ACHN (cell line): ENCODE data around the gene GJB4.

Source experiments
- DNase-seq: peaks from one replicate; pipeline ENCODE4 v3.0.0-alpha.2; 2015
- in situ Hi-C: cut with HindIII; loops from 2 replicates; pipeline ENCODE4 v1.10.0; 2017; ENCODE audit warnings: low sequenced_read_pairs, low pct_ligation_motif_present, low pct_unique_long_range_greater_than_20kb

GJB4 gene

DNA sequence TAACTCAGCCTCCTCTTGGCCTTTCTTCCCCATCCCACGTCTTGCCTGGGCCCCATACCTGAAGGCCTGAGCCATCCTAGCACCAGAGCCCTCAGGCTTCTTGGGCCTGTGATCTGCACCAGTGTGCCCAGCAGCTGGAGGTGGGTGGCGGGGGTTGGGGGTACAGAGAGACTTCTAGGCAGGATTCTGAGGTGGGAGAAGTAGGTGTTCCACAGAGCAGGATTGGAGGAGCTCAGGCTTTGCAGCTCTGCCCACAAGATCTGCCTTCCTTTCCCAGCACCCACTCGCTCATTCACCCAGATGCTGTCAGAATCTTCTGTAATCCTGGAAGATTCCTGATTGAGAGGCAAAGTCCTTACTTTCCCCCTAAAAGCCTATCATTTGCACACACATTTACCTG lies 14.7 kb upstream of the GJB4 start:
- in situ Hi-C loops, result no loop called here

DNA sequence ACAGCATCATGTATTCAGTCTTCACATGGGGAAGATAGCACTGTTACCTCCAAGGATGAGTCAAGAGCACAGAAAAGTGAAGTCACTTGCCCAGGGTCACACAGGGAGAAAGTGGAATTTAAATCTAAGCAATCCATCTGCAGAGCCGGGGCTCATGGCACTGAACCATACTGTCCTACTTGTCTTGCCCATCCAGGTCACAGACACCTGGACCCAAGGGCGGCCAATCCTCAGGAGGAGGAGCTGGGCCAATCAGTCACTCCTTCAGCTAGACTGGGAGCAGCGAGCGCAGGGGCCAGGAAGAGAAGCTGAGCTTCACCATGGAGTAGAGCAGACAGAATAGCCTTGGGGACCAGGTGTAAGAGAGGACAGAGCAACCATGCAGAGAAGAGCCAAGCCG lies 13.9 kb upstream of the GJB4 start:
- no peak for DNase-seq
- in situ Hi-C loops, result no loop called here

More for the DNA sequence above, 14.7 kb upstream of the GJB4 start:
- no peak for DNase-seq

DNA sequence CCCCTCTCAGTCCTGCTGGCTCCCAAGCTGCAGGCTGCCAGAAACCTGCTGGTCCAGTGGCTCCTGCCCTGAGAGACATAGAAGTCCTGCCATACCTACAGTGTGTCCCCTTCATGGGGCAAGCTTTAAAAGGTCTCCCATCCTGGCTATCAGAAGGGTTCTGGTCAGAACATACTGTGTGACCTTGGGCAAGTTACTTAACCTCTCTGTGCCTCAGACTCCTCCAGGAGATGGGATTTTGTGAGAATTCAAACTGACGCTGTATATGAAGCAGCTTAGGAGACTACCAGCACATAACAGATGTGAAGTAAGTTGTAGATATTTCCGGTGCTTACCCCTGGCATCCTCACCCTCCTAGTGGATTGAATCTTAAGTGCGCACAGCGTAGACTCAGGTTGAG lies 13.4 kb upstream of the GJB4 start:
- in situ Hi-C loops, result no loop called here

DNA sequence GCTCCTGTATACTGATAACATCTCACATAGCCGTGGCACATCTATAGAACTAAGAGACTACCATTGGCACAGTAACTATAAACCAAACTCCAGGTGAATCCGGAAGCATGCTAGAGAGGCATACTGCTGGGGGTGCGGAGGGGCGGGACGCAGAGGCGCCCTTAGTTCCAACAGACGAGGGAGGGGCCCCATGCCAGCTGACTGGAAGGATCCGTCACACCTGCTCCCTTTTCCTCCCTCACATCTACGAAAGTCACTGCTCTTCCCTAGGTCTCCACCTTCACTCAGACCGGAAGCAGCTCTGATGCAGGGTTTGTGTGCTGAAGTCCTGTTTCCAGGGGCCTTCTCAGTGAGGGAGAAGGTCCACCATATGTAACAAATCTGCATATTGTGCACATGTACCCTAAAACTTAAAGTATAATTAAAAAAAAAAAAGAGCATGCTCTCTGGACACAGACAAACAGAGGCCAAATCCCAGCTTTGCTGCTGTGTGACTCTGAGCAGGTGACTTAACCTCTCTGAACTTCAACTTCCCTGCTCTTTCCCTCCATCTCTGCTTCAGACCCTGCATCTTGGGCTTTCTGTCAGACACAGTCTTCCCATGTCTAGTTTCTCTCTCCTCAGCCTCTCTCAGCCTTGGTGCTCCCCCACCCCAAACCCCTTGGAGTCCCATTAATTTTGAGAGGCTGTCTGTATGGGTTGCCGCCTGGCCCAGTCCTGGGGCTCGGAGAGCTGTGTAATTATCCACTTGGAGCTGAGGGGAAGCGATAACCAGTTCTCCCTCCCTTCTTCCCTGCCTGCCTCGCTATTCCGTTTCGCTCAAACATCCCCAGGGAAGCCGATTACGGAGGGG lies 12.5 kb upstream of the GJB4 start:
- DNase-seq, result no peak
- in situ Hi-C loops, result no loop called here

More for the DNA sequence above, 13.4 kb upstream of the GJB4 start:
- no peak for DNase-seq

DNA sequence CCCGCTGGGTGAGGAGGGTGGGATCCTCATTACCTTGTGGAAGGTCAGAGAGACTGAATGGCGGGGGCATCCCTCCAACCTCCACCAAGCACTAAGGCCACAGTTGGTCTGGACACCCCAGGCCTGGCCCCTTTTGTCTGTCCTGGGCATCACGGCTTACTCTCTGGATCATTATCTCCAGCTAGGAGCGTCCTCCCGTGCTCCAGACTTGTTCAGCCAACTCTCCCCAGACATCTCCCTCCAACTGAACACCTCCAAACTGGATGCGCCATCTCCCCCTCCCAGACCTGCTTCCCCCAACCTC lies 11.9 kb upstream of the GJB4 start:
- in situ Hi-C loops, result no loop called here
- DNase-seq, result no peak

DNA sequence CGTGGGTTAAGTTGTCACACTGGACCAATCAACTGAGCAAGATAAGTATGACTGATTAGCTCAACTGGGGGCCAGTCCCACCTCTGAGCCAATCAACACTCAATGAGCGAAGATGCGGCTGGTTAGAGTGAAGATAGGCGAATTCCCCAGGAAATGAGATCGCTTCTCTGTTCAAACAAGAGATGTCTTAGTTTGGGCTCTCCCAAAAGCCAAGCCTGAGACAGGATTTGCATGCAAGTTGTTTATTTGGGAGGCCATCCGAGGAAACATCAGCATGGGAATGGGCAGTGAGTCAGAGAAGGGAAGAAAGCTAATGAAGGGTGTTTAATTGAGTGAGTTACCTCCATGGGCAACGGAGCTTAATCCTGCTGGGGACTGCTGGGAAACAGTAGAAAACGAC lies 9.5 kb upstream of the GJB4 start:
- no peak for DNase-seq
- in situ Hi-C loops, result no loop called here

DNA sequence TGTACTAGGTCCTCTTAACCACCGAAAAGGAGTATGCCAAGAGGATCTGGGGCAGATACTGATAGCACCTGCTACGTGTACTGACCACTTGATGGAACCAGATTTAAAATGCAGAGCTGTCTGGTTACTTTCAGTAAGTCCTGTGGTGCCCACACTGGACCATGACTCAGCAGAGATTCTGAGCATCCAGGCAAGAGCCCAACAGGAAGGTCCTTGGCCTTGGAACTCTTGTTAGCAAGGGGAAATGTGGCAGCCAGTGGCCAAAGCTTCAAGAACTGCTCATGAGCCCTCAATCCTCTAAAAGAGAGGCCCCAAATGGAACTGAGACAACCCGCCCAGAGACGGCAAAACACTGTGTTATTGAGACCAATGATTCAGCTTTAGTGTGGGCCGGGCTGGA lies 8.9 kb upstream of the GJB4 start:
- in situ Hi-C loops, result no loop called here
- no peak for DNase-seq

DNA sequence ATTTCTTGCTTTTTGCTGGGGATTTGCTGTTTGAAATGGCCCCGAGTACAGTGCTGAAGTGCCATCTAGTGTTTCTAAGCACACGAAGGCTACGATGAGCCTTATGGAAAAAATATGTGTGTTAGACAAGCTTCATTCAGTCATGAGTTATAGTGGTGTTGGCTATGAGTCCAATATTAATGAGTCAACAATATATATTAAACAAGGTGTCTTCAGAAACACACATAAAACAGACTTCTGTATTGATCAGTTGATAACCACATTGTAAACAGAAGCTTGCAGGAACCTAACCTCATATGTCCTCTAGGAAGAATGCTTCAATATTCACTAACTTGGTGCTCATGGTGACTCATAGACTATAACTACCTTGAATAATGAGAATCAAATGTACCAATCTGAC lies 6.4 kb upstream of the GJB4 start:
- in situ Hi-C loops, result no loop called here
- no peak for DNase-seq

DNA sequence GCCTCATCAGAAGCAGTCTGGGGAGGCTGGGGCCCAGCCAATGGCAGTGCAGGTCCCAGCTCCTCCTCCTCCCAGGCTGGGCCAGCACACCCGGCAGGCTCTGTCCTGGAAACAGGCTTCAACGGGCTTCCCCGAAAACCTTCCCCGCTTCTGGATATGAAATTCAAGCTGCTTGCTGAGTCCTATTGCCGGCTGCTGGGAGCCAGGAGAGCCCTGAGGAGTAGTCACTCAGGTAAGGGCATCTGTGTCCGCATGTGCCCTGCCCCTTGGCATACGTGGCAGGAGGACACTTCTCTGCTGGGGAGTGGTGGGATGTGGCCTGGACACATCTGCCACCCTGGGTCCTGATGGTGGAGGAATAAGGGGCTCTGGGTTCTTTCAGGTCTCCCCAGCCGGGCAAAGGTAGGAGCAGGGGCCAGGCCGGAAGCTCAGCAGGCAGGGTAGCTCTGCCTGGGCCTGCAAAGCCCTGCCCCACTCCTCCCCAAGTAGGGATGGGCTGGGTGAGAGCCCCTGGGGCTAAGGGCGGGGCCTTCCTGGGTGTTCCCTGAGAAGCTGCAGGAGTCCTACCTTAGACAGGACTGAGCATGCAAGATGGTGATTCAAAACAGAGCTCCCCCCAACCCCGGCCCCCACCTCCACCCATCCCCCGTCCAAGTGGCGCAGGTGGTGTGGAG lies 4.4 kb upstream of the GJB4 start, which contains the start of gene GJB5:
GJB5 (plus strand) TSS at position 84 of the 674 bp plus-strand sequence. CDS start 2,284 bp downstream, outside the sequence.
- no peak for DNase-seq
- in situ Hi-C loops, result no loop called here

DNA sequence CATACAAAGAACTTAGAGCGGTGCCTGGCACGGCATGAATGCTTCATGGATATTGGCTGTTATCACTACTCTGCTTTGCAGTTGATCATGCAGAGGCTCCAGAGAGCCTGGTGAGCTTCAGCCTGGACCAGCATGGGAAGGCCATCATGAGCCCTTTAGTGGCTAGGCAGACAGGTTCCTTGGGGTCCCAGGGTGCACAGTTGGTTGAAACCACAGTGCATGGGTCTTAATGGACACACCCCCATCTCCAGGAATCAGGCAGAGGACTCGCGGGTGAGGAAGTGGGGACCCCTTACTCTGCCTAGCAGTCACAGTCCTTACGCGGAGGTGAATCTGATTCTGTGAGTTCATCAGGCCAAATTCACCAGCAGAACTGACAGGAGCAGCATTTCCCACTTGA lies 3.6 kb upstream of the GJB4 start:
- no peak for DNase-seq

DNA sequence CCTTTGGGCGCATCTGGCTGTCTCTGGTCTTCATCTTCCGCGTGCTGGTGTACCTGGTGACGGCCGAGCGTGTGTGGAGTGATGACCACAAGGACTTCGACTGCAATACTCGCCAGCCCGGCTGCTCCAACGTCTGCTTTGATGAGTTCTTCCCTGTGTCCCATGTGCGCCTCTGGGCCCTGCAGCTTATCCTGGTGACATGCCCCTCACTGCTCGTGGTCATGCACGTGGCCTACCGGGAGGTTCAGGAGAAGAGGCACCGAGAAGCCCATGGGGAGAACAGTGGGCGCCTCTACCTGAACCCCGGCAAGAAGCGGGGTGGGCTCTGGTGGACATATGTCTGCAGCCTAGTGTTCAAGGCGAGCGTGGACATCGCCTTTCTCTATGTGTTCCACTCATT lies 2.2 kb upstream of the GJB4 start:
- in situ Hi-C loops, result no loop called here

More for the DNA sequence above, 3.6 kb upstream of the GJB4 start:
- in situ Hi-C loops, result no loop called here

DNA sequence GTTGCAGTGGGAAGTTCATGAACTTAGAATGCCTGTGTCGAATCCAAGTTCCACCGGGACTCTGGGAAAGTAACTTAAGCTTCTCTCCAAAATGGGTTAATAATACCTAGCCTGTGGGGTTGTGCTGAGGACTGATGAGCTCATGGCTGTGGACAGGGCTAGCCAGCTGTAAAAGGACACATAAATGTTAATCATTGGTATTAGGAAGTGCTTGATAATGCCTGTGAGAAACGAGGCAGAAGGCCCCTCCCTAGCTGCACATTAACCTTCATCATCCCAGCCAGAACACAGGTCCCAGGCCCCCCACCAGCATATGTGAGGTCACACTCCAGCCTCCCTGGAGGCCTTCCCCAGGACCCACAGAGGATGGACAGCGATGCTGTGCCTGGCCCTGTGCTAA lies 789 bp upstream of the GJB4 start:
- peak; percentile 62 for DNase-seq
- in situ Hi-C loops, result no loop called here

More for the DNA sequence above, 2.2 kb upstream of the GJB4 start:
- no peak for DNase-seq

DNA sequence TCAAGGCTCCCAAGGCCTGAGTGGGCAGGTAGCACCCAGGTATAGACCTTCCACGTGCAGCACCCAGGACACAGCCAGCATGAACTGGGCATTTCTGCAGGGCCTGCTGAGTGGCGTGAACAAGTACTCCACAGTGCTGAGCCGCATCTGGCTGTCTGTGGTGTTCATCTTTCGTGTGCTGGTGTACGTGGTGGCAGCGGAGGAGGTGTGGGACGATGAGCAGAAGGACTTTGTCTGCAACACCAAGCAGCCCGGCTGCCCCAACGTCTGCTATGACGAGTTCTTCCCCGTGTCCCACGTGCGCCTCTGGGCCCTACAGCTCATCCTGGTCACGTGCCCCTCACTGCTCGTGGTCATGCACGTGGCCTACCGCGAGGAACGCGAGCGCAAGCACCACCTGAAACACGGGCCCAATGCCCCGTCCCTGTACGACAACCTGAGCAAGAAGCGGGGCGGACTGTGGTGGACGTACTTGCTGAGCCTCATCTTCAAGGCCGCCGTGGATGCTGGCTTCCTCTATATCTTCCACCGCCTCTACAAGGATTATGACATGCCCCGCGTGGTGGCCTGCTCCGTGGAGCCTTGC lies 1.7 kb downstream of the GJB4 start:
- in situ Hi-C loops, result no loop called here

DNA sequence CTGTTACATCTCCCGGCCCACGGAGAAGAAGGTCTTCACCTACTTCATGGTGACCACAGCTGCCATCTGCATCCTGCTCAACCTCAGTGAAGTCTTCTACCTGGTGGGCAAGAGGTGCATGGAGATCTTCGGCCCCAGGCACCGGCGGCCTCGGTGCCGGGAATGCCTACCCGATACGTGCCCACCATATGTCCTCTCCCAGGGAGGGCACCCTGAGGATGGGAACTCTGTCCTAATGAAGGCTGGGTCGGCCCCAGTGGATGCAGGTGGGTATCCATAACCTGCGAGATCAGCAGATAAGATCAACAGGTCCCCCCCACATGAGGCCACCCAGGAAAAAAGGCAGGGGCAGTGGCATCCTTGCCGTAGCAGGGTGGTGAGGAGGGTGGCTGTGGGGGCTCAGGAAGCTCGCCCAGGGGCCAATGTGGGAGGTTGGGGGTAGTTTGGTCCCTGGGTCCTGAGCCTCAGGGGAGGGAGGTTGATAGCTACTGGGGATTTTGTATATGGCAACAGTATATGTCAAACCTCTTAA lies 2.3 kb downstream of the GJB4 start:
- DNase-seq, result no peak
- in situ Hi-C loops, result no loop called here

More for the DNA sequence above, 1.7 kb downstream of the GJB4 start:
- no peak for DNase-seq

DNA sequence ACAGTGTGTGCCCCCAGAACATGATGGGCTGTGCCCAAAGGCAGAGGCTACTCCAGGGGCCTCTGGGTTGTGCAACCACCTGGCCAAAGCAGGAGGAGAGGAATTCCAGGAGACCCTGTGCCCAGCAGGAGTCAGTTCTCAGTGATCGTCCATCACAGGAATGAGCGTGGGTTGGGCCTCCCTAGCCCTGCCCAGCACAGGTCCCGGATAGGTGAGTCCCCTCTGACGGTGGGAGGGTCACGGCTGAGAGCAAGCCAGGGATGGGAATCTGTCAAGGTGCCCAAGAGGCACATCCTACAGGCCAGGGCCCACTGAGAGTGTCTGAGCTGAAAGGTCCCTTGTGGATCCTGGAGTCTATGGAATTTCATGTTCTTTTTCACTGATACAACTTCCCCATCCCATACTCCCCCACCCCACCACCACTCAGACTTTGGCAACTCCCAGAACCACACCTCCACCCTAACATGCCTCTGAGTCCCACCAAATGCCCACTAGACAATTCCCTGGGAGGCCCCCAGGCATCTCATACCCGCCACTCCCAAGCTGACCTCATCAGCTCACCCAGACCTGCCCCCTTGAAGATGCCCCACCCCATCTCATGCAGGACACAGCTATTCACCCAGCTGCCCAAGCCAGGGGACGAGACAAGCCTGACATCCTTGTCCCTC lies 3.1 kb downstream of the GJB4 start:
- in situ Hi-C loops, result no loop called here
- DNase-seq, result no peak

DNA sequence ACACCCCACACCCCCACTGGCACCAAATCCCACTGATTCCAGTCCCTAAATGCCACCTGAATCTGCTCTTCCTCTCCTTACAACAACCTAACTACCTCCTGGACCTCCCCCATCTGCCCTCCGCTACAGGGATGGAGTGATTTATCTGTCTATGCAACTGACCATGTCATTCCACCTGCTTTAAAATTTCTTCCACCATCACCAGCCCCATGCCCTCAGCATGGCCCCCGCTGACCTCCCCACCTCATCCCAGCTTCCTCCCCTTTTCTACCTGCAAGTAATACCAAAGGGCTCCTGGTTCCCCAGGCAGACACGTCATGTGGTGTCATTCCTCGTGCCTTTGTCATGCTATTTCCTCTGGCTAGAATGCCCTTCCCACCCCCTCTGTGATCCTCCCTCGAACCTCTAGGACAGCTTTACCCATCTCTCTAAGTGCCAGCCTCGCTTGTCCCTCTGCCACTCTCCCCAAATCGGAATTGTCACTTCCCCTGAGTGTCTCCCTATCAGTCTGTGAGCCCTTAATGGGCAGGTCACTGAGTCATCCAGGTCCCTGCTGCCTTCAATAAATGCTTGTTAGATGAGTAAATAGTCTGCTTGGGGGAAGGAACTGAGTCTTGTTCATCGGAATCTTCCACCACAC lies 3.7 kb downstream of the GJB4 start:
- in situ Hi-C loops, result no loop called here
- peak; percentile 62 for DNase-seq

DNA sequence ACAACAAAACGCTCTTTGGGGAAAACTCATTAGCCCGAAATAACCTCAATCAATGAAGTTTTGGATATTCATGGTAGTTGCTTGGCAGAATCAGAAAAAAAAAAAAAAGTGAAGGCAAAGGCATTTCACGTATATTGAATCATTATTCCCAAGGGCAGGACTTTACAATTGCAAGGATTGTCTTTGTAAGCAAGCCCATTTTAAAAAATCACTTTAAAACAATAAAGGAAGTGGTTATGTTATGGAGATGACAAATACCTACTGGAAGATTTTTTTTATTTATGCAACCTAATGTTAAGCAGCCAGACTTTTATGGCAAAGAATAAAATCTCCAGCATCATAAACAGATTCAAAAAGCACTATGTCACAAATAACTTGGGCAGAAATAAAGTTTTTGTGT lies 9.3 kb downstream of the GJB4 start:
- DNase-seq, result no peak
- in situ Hi-C loops, result no loop called here

DNA sequence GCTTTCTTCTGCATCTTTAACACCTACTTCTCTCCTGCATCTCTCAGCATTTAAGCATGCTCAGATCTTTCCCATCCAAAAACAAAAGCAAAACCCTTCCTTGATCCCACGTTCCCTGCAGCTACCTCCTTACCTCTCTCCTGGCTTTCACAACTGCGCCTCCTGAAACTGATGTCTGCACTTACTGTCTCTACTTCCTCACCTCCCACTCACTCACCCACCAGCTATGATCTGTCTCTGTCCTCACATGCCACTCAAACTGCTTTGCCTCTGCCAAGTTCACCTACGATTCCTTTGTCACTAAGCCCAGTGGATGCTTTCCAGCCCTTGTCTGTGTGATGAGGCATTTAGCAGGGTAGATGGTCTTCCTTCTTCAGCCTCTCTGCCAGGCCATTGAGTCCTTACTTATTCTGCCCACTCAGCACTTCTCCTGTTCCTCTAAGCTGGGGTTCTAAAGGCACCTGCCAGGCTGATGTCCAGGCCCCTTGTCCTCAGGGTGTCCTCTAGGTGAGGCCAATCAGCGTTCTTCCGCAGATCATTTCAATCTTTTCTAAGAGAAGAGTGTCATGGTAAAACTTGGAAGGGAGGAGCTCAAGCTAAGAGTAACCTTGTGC lies 11.5 kb downstream of the GJB4 start:
- DNase-seq, result no peak
- in situ Hi-C loops, result no loop called here
